K562 (cell line): ENCODE results near the gene RNASEH2A. TPM values are rescaled to one million over a fixed set of nuclear protein-coding genes. Genes with fewer than 3 reads are reported as not detected.

Source experiments
- ETV5 ChIP-seq: sonication (generic); formaldehyde crosslinking; IDR thresholded peaks from 2 replicates; pipeline ENCODE4 v1.4.0; 2020; ENCODE audit warnings: low read depth, mild to moderate bottlenecking, missing genetic modification reagents
- KAT8 ChIP-seq: fragments of 450-650 bp; IDR thresholded peaks from 2 replicates; pipeline ENCODE4 v1.6.1; 2016; ENCODE audit warnings: low read depth, mild to moderate bottlenecking
- L3MBTL2 ChIP-seq: fragments of 450-650 bp; IDR thresholded peaks from 2 replicates; pipeline ENCODE4 v1.6.1; 2016; ENCODE audit warnings: mild to moderate bottlenecking, moderate library complexity
- RFX1 ChIP-seq: fragments of 450-650 bp; IDR thresholded peaks from 2 replicates; pipeline ENCODE4 v1.6.1; 2016; ENCODE audit warnings: mild to moderate bottlenecking, moderate library complexity
- SIN3B ChIP-seq: fragments of 450-650 bp; IDR thresholded peaks from 2 replicates; pipeline ENCODE4 v1.6.1; 2017; ENCODE audit warnings: low read depth, mild to moderate bottlenecking, moderate library complexity
- SMC3 ChIP-seq: conservative IDR thresholded peaks from 2 replicates; pipeline ENCODE4 v1.6.1; 2011; ENCODE audit warnings: low read depth, low read length, improper control_type of control experiment; ENCODE audit not compliant: insufficient read depth
- TAF9B ChIP-seq: fragments of 450-650 bp; IDR thresholded peaks from 2 replicates; pipeline ENCODE4 v1.6.1; 2018; ENCODE audit warnings: mild to moderate bottlenecking; ENCODE audit not compliant: partially characterized antibody
- TFAM ChIP-seq: fragments of 250-450 bp; sonication (Bioruptor Pico); conservative IDR thresholded peaks from 2 replicates; pipeline ENCODE4 v1.5.0; 2021; ENCODE audit warnings: mild to moderate bottlenecking, moderate library complexity
- TOE1 ChIP-seq, 2 experiments: fragments of 450-650 bp in 1 of 2; sonication (generic) in 1 of 2; formaldehyde crosslinking in 1 of 2; IDR thresholded peaks; 2 replicates each; pipeline versions ENCODE4 v1.7.1 to v1.8.0; 2016 to 2022; ENCODE audit warnings: borderline replicate concordance in 2 of 2, mild to moderate bottlenecking in 2 of 2, antibody characterized with exemption in 1 of 2, inconsistent platforms in 1 of 2, low read depth in 1 of 2, missing genetic modification reagents in 1 of 2, moderate library complexity in 1 of 2
- ZNF174 ChIP-seq: fragments of 250-450 bp; sonication (Bioruptor Pico); IDR thresholded peaks from 2 replicates; pipeline ENCODE4 v1.4.0; 2020; ENCODE audit warnings: mild to moderate bottlenecking
- ZNF431 ChIP-seq: sonication (generic); formaldehyde crosslinking; IDR thresholded peaks from 2 replicates; pipeline ENCODE4 v1.8.0; 2022; ENCODE audit warnings: mild to moderate bottlenecking, missing genetic modification reagents
- ZNF583 ChIP-seq: fragments of 250-450 bp; sonication (Bioruptor Pico); IDR thresholded peaks from 2 replicates; pipeline ENCODE4 v1.4.0; 2020
- ZNF586 ChIP-seq: fragments of 450-650 bp; formaldehyde crosslinking; conservative IDR thresholded peaks from 2 replicates; pipeline ENCODE4 v1.4.0; 2020; ENCODE audit warnings: mild to moderate bottlenecking, moderate library complexity
- polyA plus RNA-seq, 8 experiments: library from polyadenylated mRNA; depleted of rRNA in 4 of 8; stranded (reverse) in 5 of 8; unstranded in 3 of 8; fragments of >200 nt; fragmentation: Nextera tagmentation in 2 of 8; fragmentation: Illumina TruSeq in 1 of 8; extraction: Ambion mirVana in 2 of 8; extraction: Trizol in 1 of 8; gene quantifications; 2 replicates each; pipeline versions ENCODE4 v1.2.1 to v1.2.3, GENCODE V29; 2011 to 2014; ENCODE audit warnings: inconsistent platforms in 1 of 8, missing spikeins in 1 of 8
- total RNA-seq, 7 experiments: library from RNA; depleted of rRNA in 6 of 7; stranded (reverse); fragments of >200 nt in 6 of 7; fragmentation: Illumina TruSeq in 2 of 7; extraction: Trizol in 2 of 7; gene quantifications; 2 replicates each; pipeline versions ENCODE4 v1.2.1 to v1.2.3, GENCODE V29; 2011 to 2021; ENCODE audit warnings: low replicate concordance in 1 of 7
- TF ChIP-seq, protein P1 (sequence below), 2 experiments: fragments of 450-650 bp; IDR thresholded peaks; 2 replicates each; pipeline ENCODE4 v1.6.1; 2016; ENCODE audit warnings: mild to moderate bottlenecking in 2 of 2, borderline replicate concordance in 1 of 2, low read depth in 1 of 2, moderate library complexity in 1 of 2
- TF ChIP-seq, protein P2 (sequence below), 2 experiments: fragments of 200-800 bp in 1 of 2; sonication (Bioruptor generic) in 1 of 2; sonication (generic) in 1 of 2; formaldehyde crosslinking in 1 of 2; IDR thresholded peaks in 1 of 2; conservative IDR thresholded peaks in 1 of 2; 2 replicates each; pipeline versions ENCODE4 v1.5.0 to v1.6.1; 2016 to 2020; ENCODE audit warnings: missing compliant biosample characterization in 1 of 2, missing genetic modification characterization in 1 of 2, missing genetic modification reagents in 1 of 2
- TF ChIP-seq, protein P3 (sequence below): sonication (generic); formaldehyde crosslinking; IDR thresholded peaks from 2 replicates; pipeline ENCODE4 v1.8.0; 2022; ENCODE audit warnings: missing genetic modification reagents, mild to moderate bottlenecking, moderate library complexity, borderline replicate concordance

Gene RNASEH2A
- total and polyA plus RNA-seq, 9 of the 15 experiments (the other 6 are each of a cell fraction or from before 2014, with no cell fraction given): 22.3 to 78.0 (median 61.7) TPM

DNA sequence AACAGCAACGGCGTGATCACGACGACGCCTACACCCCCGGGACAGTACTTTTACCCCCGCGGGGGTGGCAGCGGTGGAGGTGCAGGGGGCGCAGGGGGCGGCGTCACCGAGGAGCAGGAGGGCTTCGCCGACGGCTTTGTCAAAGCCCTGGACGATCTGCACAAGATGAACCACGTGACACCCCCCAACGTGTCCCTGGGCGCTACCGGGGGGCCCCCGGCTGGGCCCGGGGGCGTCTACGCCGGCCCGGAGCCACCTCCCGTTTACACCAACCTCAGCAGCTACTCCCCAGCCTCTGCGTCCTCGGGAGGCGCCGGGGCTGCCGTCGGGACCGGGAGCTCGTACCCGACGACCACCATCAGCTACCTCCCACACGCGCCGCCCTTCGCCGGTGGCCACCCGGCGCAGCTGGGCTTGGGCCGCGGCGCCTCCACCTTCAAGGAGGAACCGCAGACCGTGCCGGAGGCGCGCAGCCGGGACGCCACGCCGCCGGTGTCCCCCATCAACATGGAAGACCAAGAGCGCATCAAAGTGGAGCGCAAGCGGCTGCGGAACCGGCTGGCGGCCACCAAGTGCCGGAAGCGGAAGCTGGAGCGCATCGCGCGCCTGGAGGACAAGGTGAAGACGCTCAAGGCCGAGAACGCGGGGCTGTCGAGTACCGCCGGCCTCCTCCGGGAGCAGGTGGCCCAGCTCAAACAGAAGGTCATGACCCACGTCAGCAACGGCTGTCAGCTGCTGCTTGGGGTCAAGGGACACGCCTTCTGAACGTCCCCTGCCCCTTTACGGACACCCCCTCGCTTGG is 14.1 kb upstream of the RNASEH2A start (continued):
- TF ChIP-seq, protein P1, sequence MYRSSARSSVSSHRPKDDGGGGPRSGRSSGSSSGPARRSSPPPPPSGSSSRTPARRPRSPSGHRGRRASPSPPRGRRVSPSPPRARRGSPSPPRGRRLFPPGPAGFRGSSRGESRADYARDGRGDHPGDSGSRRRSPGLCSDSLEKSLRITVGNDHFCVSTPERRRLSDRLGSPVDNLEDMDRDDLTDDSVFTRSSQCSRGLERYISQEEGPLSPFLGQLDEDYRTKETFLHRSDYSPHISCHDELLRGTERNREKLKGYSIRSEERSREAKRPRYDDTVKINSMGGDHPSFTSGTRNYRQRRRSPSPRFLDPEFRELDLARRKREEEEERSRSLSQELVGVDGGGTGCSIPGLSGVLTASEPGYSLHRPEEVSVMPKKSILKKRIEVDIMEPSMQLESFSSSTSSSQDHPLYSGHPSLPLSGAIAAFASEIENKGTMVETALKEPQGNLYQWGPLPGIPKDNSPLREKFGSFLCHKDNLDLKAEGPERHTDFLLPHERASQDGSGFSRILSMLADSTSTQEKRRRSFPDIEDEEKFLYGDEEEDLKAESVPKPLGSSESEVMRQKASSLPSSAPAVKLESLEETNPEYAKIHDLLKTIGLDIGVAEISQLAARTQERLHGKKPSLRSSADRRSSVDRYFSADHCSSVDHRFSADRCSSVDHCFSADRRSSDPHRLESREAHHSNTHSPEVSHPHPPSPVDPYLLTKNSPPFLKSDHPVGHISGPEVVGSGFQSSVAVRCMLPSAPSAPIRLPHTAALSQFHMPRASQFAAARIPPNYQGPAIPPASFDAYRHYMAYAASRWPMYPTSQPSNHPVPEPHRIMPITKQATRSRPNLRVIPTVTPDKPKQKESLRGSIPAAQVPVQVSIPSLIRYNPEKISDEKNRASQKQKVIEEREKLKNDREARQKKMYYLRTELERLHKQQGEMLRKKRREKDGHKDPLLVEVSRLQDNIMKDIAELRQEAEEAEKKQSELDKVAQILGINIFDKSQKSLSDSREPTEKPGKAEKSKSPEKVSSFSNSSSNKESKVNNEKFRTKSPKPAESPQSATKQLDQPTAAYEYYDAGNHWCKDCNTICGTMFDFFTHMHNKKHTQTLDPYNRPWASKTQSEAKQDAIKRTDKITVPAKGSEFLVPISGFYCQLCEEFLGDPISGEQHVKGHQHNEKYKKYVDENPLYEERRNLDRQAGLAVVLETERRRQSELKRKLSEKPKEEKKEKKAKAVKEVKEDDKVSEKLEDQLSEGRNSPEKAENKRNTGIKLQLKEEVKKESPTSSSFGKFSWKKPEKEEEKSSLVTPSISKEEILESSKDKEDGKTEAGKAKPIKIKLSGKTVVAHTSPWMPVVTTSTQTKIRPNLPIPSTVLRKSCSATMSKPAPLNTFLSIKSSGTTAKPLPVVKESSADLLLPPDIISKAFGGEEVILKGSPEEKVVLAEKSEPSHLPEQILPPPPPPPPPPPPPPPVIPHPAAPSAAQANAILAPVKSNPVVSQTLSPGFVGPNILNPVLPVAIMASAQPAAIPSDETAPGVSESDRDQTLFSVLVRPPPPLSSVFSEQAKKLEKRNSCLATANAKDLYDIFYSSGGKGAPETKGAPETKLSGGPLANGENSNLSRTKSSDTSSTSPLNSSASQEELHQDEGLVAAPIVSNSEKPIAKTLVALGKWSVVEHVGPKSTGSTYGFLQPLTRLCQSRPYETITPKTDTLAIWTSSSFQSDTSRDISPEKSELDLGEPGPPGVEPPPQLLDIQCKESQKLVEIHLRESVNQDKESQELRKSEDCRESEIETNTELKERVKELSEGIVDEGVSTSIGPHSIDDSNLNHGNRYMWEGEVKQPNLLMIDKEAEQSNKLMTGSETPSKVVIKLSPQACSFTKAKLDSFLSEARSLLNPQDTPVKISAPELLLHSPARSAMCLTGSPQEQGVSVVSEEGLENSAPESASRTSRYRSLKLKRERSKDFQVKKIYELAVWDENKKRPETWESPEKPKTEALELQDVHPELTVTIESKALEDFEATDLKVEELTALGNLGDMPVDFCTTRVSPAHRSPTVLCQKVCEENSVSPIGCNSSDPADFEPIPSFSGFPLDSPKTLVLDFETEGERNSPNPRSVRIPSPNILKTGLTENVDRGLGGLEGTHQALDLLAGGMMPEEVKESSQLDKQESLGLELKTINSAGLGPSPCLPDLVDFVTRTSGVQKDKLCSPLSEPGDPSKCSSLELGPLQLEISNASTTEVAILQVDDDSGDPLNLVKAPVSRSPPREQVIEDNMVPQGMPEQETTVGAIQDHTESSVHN (IDR thresholded peaks at IDR 0.05; ENCODE audit: borderline replicate concordance in 1 of 2, low read depth in 1 of 2): no peak
- TF ChIP-seq ETV5 (CRISPR knock-in tag) (peak; percentile 71; the same call in 1 of the 2 replicates), KAT8 (no peak), ZNF583 (CRISPR knock-in tag) (no peak), ZNF174 (CRISPR knock-in tag) (no peak), RFX1 (no peak), ZNF586 (CRISPR knock-in tag) (no peak), ZNF431 (CRISPR knock-in tag) (peak; percentile 78), TFAM (CRISPR knock-in tag) (no peak), SIN3B (no peak), TOE1 (IDR thresholded peaks at IDR 0.05; ENCODE audit: borderline replicate concordance) (peak; percentile 82), TOE1 (CRISPR knock-in tag; IDR thresholded peaks at IDR 0.05; ENCODE audit: borderline replicate concordance, low read depth) (no peak), SMC3 (no peak), L3MBTL2 (peak; percentile 94), TAF9B (no peak)
- TF ChIP-seq, protein P2, sequence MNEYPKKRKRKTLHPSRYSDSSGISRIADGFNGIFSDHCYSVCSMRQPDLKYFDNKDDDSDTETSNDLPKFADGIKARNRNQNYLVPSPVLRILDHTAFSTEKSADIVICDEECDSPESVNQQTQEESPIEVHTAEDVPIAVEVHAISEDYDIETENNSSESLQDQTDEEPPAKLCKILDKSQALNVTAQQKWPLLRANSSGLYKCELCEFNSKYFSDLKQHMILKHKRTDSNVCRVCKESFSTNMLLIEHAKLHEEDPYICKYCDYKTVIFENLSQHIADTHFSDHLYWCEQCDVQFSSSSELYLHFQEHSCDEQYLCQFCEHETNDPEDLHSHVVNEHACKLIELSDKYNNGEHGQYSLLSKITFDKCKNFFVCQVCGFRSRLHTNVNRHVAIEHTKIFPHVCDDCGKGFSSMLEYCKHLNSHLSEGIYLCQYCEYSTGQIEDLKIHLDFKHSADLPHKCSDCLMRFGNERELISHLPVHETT (CRISPR knock-in tag; conservative IDR thresholded peaks at IDR 0.05 in 1 of 2, IDR thresholded peaks at IDR 0.05 in 1 of 2): 0 out of 4 replicates have a peak, but pooled peaks of 1 of the 2 experiments have one; percentile 18
- TF ChIP-seq, protein P3, sequence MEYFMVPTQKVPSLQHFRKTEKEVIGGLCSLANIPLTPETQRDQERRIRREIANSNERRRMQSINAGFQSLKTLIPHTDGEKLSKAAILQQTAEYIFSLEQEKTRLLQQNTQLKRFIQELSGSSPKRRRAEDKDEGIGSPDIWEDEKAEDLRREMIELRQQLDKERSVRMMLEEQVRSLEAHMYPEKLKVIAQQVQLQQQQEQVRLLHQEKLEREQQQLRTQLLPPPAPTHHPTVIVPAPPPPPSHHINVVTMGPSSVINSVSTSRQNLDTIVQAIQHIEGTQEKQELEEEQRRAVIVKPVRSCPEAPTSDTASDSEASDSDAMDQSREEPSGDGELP (CRISPR knock-in tag): peak; percentile 95
